IMR-90 (cell line): Measurements from ENCODE around the gene MNAT1. TPM values are rescaled to one million over a fixed set of nuclear protein-coding genes. Genes with fewer than 3 reads are reported as not detected.

Experiments
- ATAC-seq: fragments of 200-7000 bp; cut with Tn5 transposase; 2 replicates; pipeline ENCODE4 v1.9.1; 2020; ENCODE audit warnings: low read depth, mild to moderate bottlenecking, moderate library complexity
- BruUV-seq: library from RNA; stranded (reverse); fragments of 400-500 nt; replicated peaks from 2 replicates; lab custom pipeline; 2021; lab: Mats Ljungman, UMichigan
- CTCF ChIA-PET: fragments of 300-600 bp; formaldehyde crosslinking; extraction: SDS; loops from one replicate; lab custom pipeline; 2021; ENCODE audit warnings: antibody characterized with exemption; lab: Yijun Ruan, JAX
- POLR2A ChIA-PET: fragments of 300-600 bp; sonication (Branson Sonifier 250); formaldehyde crosslinking; loops from one replicate; lab custom pipeline; 2022; ENCODE audit warnings: antibody characterized with exemption; ENCODE audit not compliant: unreplicated experiment; lab: Charles Lee
- DNase-seq: peaks from one replicate; pipeline ENCODE4 v3.0.0; 2013
- H2AFZ ChIP-seq: replicated peaks from 2 replicates; pipeline ENCODE3; 2013; ENCODE audit warnings: low read length, mild to moderate bottlenecking; ENCODE audit not compliant: poor library complexity
- H2AK5ac ChIP-seq: 2 replicates; pipeline ENCODE4 v1.6.1; 2013; ENCODE audit warnings: low read depth, low read length, inconsistent platforms
- H2AK9ac ChIP-seq: replicated peaks from 2 replicates; pipeline ENCODE3; 2013; ENCODE audit warnings: mild to moderate bottlenecking, low read depth, low read length, moderate library complexity; ENCODE audit not compliant: poor library complexity
- H2BK120ac ChIP-seq: 2 replicates; pipeline ENCODE4 v1.6.1; 2013; ENCODE audit warnings: low read depth, low read length, inconsistent platforms
- H2BK15ac ChIP-seq: 3 replicates; pipeline ENCODE4 v1.6.1; 2013; ENCODE audit warnings: low read depth, low read length, inconsistent platforms
- H2BK20ac ChIP-seq: 2 replicates; pipeline ENCODE4 v1.6.1; 2013; ENCODE audit warnings: low read depth, mild to moderate bottlenecking, inconsistent platforms, low read length, moderate library complexity
- H2BK5ac ChIP-seq: 2 replicates; pipeline ENCODE4 v1.6.1; 2013; ENCODE audit warnings: mild to moderate bottlenecking, low read depth, low read length, inconsistent platforms; ENCODE audit not compliant: poor library complexity, severe bottlenecking
- H3K14ac ChIP-seq: replicated peaks from 2 replicates; pipeline ENCODE4 v1.6.1; 2013; ENCODE audit warnings: low read depth, low read length, inconsistent platforms
- H3K18ac ChIP-seq: 2 replicates; pipeline ENCODE4 v1.6.1; 2013; ENCODE audit warnings: low read depth, low read length, control low read depth
- H3K23ac ChIP-seq: 2 replicates; pipeline ENCODE4 v1.6.1; 2013; ENCODE audit warnings: low read depth, low read length, inconsistent platforms
- H3K27ac ChIP-seq: 2 replicates; pipeline ENCODE4 v1.5.1; 2013; ENCODE audit warnings: mild to moderate bottlenecking, control low read depth, low read length; ENCODE audit not compliant: insufficient read depth
- H3K27me3 ChIP-seq: 2 replicates; pipeline ENCODE4 v1.6.1; 2013; ENCODE audit warnings: low read length; ENCODE audit not compliant: control insufficient read depth, insufficient read depth
- H3K36me3 ChIP-seq: 2 replicates; pipeline ENCODE4 v1.6.1; 2013; ENCODE audit warnings: low read length, mixed read lengths; ENCODE audit not compliant: control insufficient read depth, insufficient read depth
- H3K4ac ChIP-seq: 2 replicates; pipeline ENCODE4 v1.6.1; 2013; ENCODE audit warnings: low read depth, low read length, inconsistent platforms
- H3K4me1 ChIP-seq: 2 replicates; pipeline ENCODE4 v1.6.1; 2013; ENCODE audit warnings: low read length, mixed read lengths; ENCODE audit not compliant: control insufficient read depth, insufficient read depth
- H3K4me2 ChIP-seq: 2 replicates; pipeline ENCODE4 v1.6.1; 2013; ENCODE audit warnings: low read depth, mild to moderate bottlenecking, control low read depth, low read length, moderate library complexity
- H3K4me3 ChIP-seq: 2 replicates; pipeline ENCODE4 v1.5.1; 2013; ENCODE audit warnings: low read depth, mild to moderate bottlenecking, control low read depth, low read length, moderate library complexity; ENCODE audit not compliant: insufficient read depth
- H3K56ac ChIP-seq: 2 replicates; pipeline ENCODE4 v1.6.1; 2013; ENCODE audit warnings: low read length, inconsistent platforms; ENCODE audit not compliant: insufficient read depth; ENCODE audit errors: extremely low read depth
- H3K79me1 ChIP-seq, 2 experiments: 2 replicates each; pipeline ENCODE4 v1.6.1; 2013; ENCODE audit warnings: low read length in 2 of 2, inconsistent platforms in 1 of 2, low read depth in 1 of 2
- H3K9ac ChIP-seq: 2 replicates; pipeline ENCODE4 v1.6.1; 2013; ENCODE audit warnings: low read depth, low read length, control low read depth
- H3K9me1 ChIP-seq: 2 replicates; pipeline ENCODE4 v1.6.1; 2013; ENCODE audit warnings: low read length, inconsistent platforms; ENCODE audit not compliant: insufficient read depth
- H3K9me3 ChIP-seq: 2 replicates; pipeline ENCODE4 v1.6.1; 2013; ENCODE audit warnings: low read length; ENCODE audit not compliant: control insufficient read depth, insufficient read depth
- H4K20me1 ChIP-seq: 2 replicates; pipeline ENCODE4 v1.6.1; 2013; ENCODE audit warnings: low read length, inconsistent platforms; ENCODE audit not compliant: insufficient read depth
- H4K5ac ChIP-seq: 2 replicates; pipeline ENCODE4 v1.6.1; 2013; ENCODE audit warnings: mild to moderate bottlenecking, low read depth, low read length, control low read depth
- H4K8ac ChIP-seq, 2 experiments: 2 replicates each; pipeline ENCODE4 v1.6.1; 2013; ENCODE audit warnings: low read depth in 2 of 2, low read length in 2 of 2, control low read depth in 1 of 2, inconsistent platforms in 1 of 2
- H4K91ac ChIP-seq: 2 replicates; pipeline ENCODE4 v1.6.1; 2013; ENCODE audit warnings: low read depth, low read length, inconsistent platforms; ENCODE audit not compliant: insufficient read depth
- CEBPB ChIP-seq: IDR thresholded peaks from 2 replicates; pipeline ENCODE4 v1.6.1; 2012; ENCODE audit warnings: low read depth, low read length, improper control_type of control experiment
- MAFK ChIP-seq: IDR thresholded peaks from 2 replicates; pipeline ENCODE4 v1.6.1; 2012; ENCODE audit warnings: low read depth, low read length, improper control_type of control experiment
- MXI1 ChIP-seq: IDR thresholded peaks from 2 replicates; pipeline ENCODE4 v1.6.1; 2012; ENCODE audit warnings: low read depth, mild to moderate bottlenecking, low read length, moderate library complexity, borderline replicate concordance
- NFE2L2 ChIP-seq: fragments of 150-350 bp; IDR thresholded peaks from 2 replicates; pipeline ENCODE4 v1.6.1; 2016; ENCODE audit warnings: low read depth, mild to moderate bottlenecking, low read length
- RAD21 ChIP-seq: IDR thresholded peaks from 2 replicates; pipeline ENCODE4 v1.6.1; 2012; ENCODE audit warnings: low read length, improper control_type of control experiment
- RCOR1 ChIP-seq: IDR thresholded peaks from 2 replicates; pipeline ENCODE4 v1.6.1; 2012; ENCODE audit warnings: mild to moderate bottlenecking, low read length, improper control_type of control experiment; ENCODE audit not compliant: insufficient replicate concordance
- RFX5 ChIP-seq: IDR thresholded peaks from 2 replicates; pipeline ENCODE4 v1.8.0; 2012; ENCODE audit warnings: low read depth, mild to moderate bottlenecking, low read length, moderate library complexity
- SMC3 ChIP-seq: fragments of 150-350 bp; IDR thresholded peaks from 2 replicates; pipeline ENCODE4 v1.6.1; 2016; ENCODE audit warnings: low read depth, mild to moderate bottlenecking, antibody characterized with exemption, low read length, moderate library complexity
- WGBS, 2 experiments: methylation state at CpG; one replicate each; pipeline versions ENCODE4 v1.1.5 to v1.1.7; 2013; ENCODE audit warnings: missing lambda C conversion rate in 2 of 2; ENCODE audit not compliant: insufficient read length in 1 of 2; ENCODE audit errors: extremely low coverage in 2 of 2; 5-methylcytosine and 5-hydroxymethylcytosine counted together
- dilution Hi-C: fragments of 300-500 bp; cut with HindIII; formaldehyde crosslinking; loops from one replicate; pipeline ENCODE4 v1.14.3; 2018; ENCODE audit warnings: low sequenced_read_pairs; ENCODE audit not compliant: unreplicated experiment
- in situ Hi-C: fragments of 300-500 bp; cut with MboI; formaldehyde crosslinking; loops from 3 replicates; pipeline ENCODE4 v1.14.3; 2019; ENCODE audit warnings: low sequenced_read_pairs, inconsistent platforms, mixed read lengths
- intact Hi-C: fragments of 100-400 bp; cut with micrococcal nuclease; formaldehyde crosslinking; loops from 2 replicates; pipeline ENCODE4 v1.10.0; 2022
- polyA plus RNA-seq, 3 experiments: library from polyadenylated mRNA; depleted of rRNA; stranded (reverse); fragments of >200 nt; gene quantifications; 2 replicates each; pipeline ENCODE4 v1.2.3, GENCODE V29; 2012; ENCODE audit warnings: low replicate concordance in 1 of 3
- total RNA-seq: library from RNA; depleted of rRNA; stranded (reverse); fragments of >200 nt; gene quantifications from 2 replicates; pipeline ENCODE4 v1.2.3, GENCODE V29; 2012

Gene MNAT1
- total and polyA plus RNA-seq, 2 of the 4 experiments (the other 2 are of a cell fraction), result 48.2 to 53.0 TPM

- Histone ChIP-seq H3K4me3 (no peak overlapping the region), H4K91ac (no peak overlapping the region), H3K27me3 (no peaks in the 10 kb centered on the region), H3K27ac (no peak overlapping the region), H3K14ac (no peak overlapping the region), H3K36me3 (no peaks in the 10 kb centered on the region), H2BK120ac (no peak overlapping the region), H3K4me2 (no peak overlapping the region), H2AFZ (no peak overlapping the region), H3K4ac (no peak overlapping the region), H3K23ac (no peak overlapping the region), H3K79me1 (no peaks in the 10 kb centered on the region), H3K9ac (no peak overlapping the region), H2BK20ac (no peak overlapping the region), H3K18ac (no peak overlapping the region), H4K8ac (no peak overlapping the region), H3K4me1 (no peaks in the 10 kb centered on the region), H4K20me1 (no peaks in the 10 kb centered on the region), H4K5ac (no peak overlapping the region), H2AK5ac (no peak overlapping the region), H3K9me3 (peaks cover 14% of the 10 kb centered on the region), H3K56ac (no peak overlapping the region), H2AK9ac (no peak overlapping the region), H2BK15ac (no peak overlapping the region), H2BK5ac (no peak overlapping the region), H3K9me1 (no peaks in the 10 kb centered on the region)
- no peak for TF ChIP-seq RFX5
- no peak for TF ChIP-seq RCOR1
- no peak for TF ChIP-seq SMC3
- no peak for TF ChIP-seq MXI1
- TF ChIP-seq RAD21, result no peak
- TF ChIP-seq NFE2L2, result no peak
- no peak for TF ChIP-seq CEBPB
- no peak for TF ChIP-seq MAFK
- ChIA-PET CTCF (interaction anchor here (0.7 kb wide), 1 partner anchor 45 kb away, joined by 8 read pairs; no protein-coding TSS in a partner anchor), POLR2A (no interaction called here)
- no peak for DNase-seq
- intact Hi-C loops, result no loop called here
- ATAC-seq, result no peak
- WGBS, 2 experiments, result no CpG with 5 or more reads among the region's 3 CpGs
- dilution Hi-C loops, result no loop called here
- BruUV-seq, result no TSS peak
- in situ Hi-C loops, result no loop called here
Observed at GRCh38 chr14:60700598-60700997, 34.0 kb upstream of the MNAT1 start.
